ENCODE data around the gene MKNK1.

MKNK1 gene

GRCh38 chr1:46526691-46527291 lies 77.3 kb downstream of the MKNK1 start:
- FAIRE-seq: no peak
- DNase-seq (ENCODE audit: insufficient read length, low spot score): no peak
- TF ChIP-seq CTCF (IDR thresholded peaks at IDR 0.05; ENCODE audit: insufficient read depth, missing control alignments): no peak

GRCh38 chr1:46526013-46526690 lies 77.9 kb downstream of the MKNK1 start:
- no peak for TF ChIP-seq CTCF (IDR thresholded peaks at IDR 0.05; ENCODE audit: insufficient read depth, missing control alignments)
- no peak for DNase-seq (ENCODE audit: insufficient read length, low spot score)
- no peak for FAIRE-seq

- no peak for TF ChIP-seq CTCF (IDR thresholded peaks at IDR 0.05; ENCODE audit: insufficient read depth, missing control alignments)
- FAIRE-seq (no peak), DNase-seq (ENCODE audit: insufficient read length, low spot score) (no peak)
These were observed 78.7 kb downstream of the MKNK1 start for GRCh38 chr1:46525253-46525983.

- TF ChIP-seq CTCF (IDR thresholded peaks at IDR 0.05; ENCODE audit: insufficient read depth, missing control alignments): no peak
- FAIRE-seq: no peak
- DNase-seq (ENCODE audit: insufficient read length, low spot score): no peak
These were observed 79.2 kb downstream of the MKNK1 start for GRCh38 chr1:46524843-46525242.

- no peak for FAIRE-seq
- no peak for DNase-seq (ENCODE audit: insufficient read length, low spot score)
- no peak for TF ChIP-seq CTCF (IDR thresholded peaks at IDR 0.05; ENCODE audit: insufficient read depth, missing control alignments)
These were observed 80.3 kb downstream of the MKNK1 start for GRCh38 chr1:46523496-46524353.

GRCh38 chr1:46522969-46523320 lies 81.1 kb downstream of the MKNK1 start:
- TF ChIP-seq CTCF (IDR thresholded peaks at IDR 0.05; ENCODE audit: insufficient read depth, missing control alignments): no peak
- FAIRE-seq (no peak), DNase-seq (ENCODE audit: insufficient read length, low spot score) (no peak)
